IPS DF 6.9 (cell line): ENCODE measurements around the gene SNHG17.
"Not testable (repeated sequence)": the region's sequence is repeated elsewhere in the genome, so short reads cannot be mapped to it uniquely, and the experiment has no call there.

Source experiments
- DNase-seq: peaks from one replicate; pipeline ENCODE4 v3.0.0-alpha.2; 2013; ENCODE audit warnings: low read depth, low spot score
- H3K27ac ChIP-seq: one replicate; pipeline ENCODE4 v1.5.1; 2013; ENCODE audit warnings: low read length, control low read depth
- H3K27me3 ChIP-seq: 2 replicates; pipeline ENCODE4 v1.6.1; 2013; ENCODE audit warnings: mild to moderate bottlenecking, low read length; ENCODE audit not compliant: control insufficient read depth, insufficient read depth
- H3K36me3 ChIP-seq: 2 replicates; pipeline ENCODE4 v1.6.1; 2013; ENCODE audit warnings: low read length; ENCODE audit not compliant: control insufficient read depth, insufficient read depth
- H3K4me1 ChIP-seq: 2 replicates; pipeline ENCODE4 v1.6.1; 2013; ENCODE audit warnings: low read length; ENCODE audit not compliant: control insufficient read depth, insufficient read depth
- H3K4me3 ChIP-seq: 2 replicates; pipeline ENCODE4 v1.5.1; 2013; ENCODE audit warnings: mild to moderate bottlenecking, low read length
- H3K9me3 ChIP-seq: 2 replicates; pipeline ENCODE4 v1.6.1; 2013; ENCODE audit warnings: low read length, inconsistent platforms; ENCODE audit not compliant: control insufficient read depth, insufficient read depth
- WGBS: extraction: QIAGEN DNeasy Blood & Tissue Kit; methylation state at CpG from one replicate; pipeline ENCODE4 v1.1.7; 2013; ENCODE audit warnings: mixed read lengths, missing lambda C conversion rate; ENCODE audit not compliant: insufficient read length, insufficient coverage; 5-methylcytosine and 5-hydroxymethylcytosine counted together

The SNHG17 gene

GRCh38 chr20:38461167-38461566, 26.0 kb upstream of the SNHG17 start:
- H3K27me3 ChIP-seq, H3K9me3 ChIP-seq, DNase-seq, H3K4me3 ChIP-seq, H3K4me1 ChIP-seq, H3K36me3 ChIP-seq, H3K27ac ChIP-seq: not testable (repeated sequence)
- WGBS, result no CpG with 5 or more reads among the region's 33 CpGs

GRCh38 chr20:38460631-38461030, 25.5 kb upstream of the SNHG17 start:
- not testable (repeated sequence) for H3K27ac ChIP-seq, H3K9me3 ChIP-seq

GRCh38 chr20:38460040-38460623, 25.0 kb upstream of the SNHG17 start:
- no peaks in the 10 kb centered on the region for H3K27me3 ChIP-seq
- WGBS, result no CpG with 5 or more reads among the region's 5 CpGs
- no peak for DNase-seq
- no peak overlapping the region for H3K4me3 ChIP-seq
- H3K27ac ChIP-seq, result no peak overlapping the region
- H3K4me1 ChIP-seq, result no peaks in the 10 kb centered on the region
- no peaks in the 10 kb centered on the region for H3K36me3 ChIP-seq
- no peaks in the 10 kb centered on the region for H3K9me3 ChIP-seq

More at GRCh38 chr20:38460631-38461030, 25.5 kb upstream of the SNHG17 start:
- not testable (repeated sequence) for H3K4me3 ChIP-seq, H3K36me3 ChIP-seq, DNase-seq, H3K27me3 ChIP-seq, H3K4me1 ChIP-seq
- WGBS, result no CpG with 5 or more reads among the region's 2 CpGs

GRCh38 chr20:38458314-38458713, 23.2 kb upstream of the SNHG17 start:
- H3K4me1 ChIP-seq, result no peaks in the 10 kb centered on the region
- no peaks in the 10 kb centered on the region for H3K27me3 ChIP-seq
- DNase-seq, result no peak
- no CpG with 5 or more reads among the region's 5 CpGs for WGBS
- H3K27ac ChIP-seq, result no peak overlapping the region
- no peaks in the 10 kb centered on the region for H3K9me3 ChIP-seq
- H3K36me3 ChIP-seq, result no peaks in the 10 kb centered on the region
- H3K4me3 ChIP-seq, result no peak overlapping the region

- no CpG with 5 or more reads among the region's 13 CpGs for WGBS
- no peak overlapping the region for H3K27ac ChIP-seq
- H3K4me1 ChIP-seq, result no peaks in the 10 kb centered on the region
- peaks cover 4% of the 10 kb centered on the region; the same call in 1 of the 2 replicates for H3K36me3 ChIP-seq
- no peak overlapping the region for H3K4me3 ChIP-seq
- DNase-seq, result no peak
- no peaks in the 10 kb centered on the region for H3K9me3 ChIP-seq
- H3K27me3 ChIP-seq, result no peaks in the 10 kb centered on the region
Measured at GRCh38 chr20:38454556-38455473, 19.7 kb upstream of the SNHG17 start.

GRCh38 chr20:38453941-38454340, 18.8 kb upstream of the SNHG17 start:
- WGBS, result no CpG with 5 or more reads among the region's 2 CpGs
- H3K27ac ChIP-seq, result no peak overlapping the region
- H3K36me3 ChIP-seq, result peaks cover 4% of the 10 kb centered on the region; the same call in 1 of the 2 replicates
- H3K27me3 ChIP-seq, result no peaks in the 10 kb centered on the region
- no peak overlapping the region for H3K4me3 ChIP-seq
- no peaks in the 10 kb centered on the region for H3K9me3 ChIP-seq
- DNase-seq, result no peak
- H3K4me1 ChIP-seq, result no peaks in the 10 kb centered on the region

- Histone ChIP-seq H3K36me3 (peaks cover 6% of the 10 kb centered on the region; the same call in 1 of the 2 replicates), H3K27ac (no peak overlapping the region), H3K27me3 (no peaks in the 10 kb centered on the region), H3K4me1 (no peaks in the 10 kb centered on the region), H3K9me3 (no peaks in the 10 kb centered on the region), H3K4me3 (no peak overlapping the region)
- no peak for DNase-seq
- WGBS, result no CpG with 5 or more reads among the region's 19 CpGs
Measured at GRCh38 chr20:38452880-38453624, 17.9 kb upstream of the SNHG17 start.

- Histone ChIP-seq H3K27ac (no peak overlapping the region), H3K27me3 (no peaks in the 10 kb centered on the region), H3K4me1 (peaks cover 2% of the 10 kb centered on the region; the same call in 1 of the 2 replicates), H3K36me3 (peaks cover 6% of the 10 kb centered on the region; the same call in 1 of the 2 replicates), H3K4me3 (no peak overlapping the region), H3K9me3 (no peaks in the 10 kb centered on the region)
- DNase-seq, result no peak
- no CpG with 5 or more reads among the region's 7 CpGs for WGBS
Measured at GRCh38 chr20:38450412-38450975, 15.4 kb upstream of the SNHG17 start.

- H3K36me3 ChIP-seq, result peaks cover 6% of the 10 kb centered on the region; the same call in 1 of the 2 replicates
- H3K27ac ChIP-seq, result no peak overlapping the region
- H3K9me3 ChIP-seq, result no peaks in the 10 kb centered on the region
- no peak for DNase-seq
- H3K4me3 ChIP-seq, result no peak overlapping the region
- WGBS, result no CpG with 5 or more reads among the region's 3 CpGs
- H3K27me3 ChIP-seq, result no peaks in the 10 kb centered on the region
- peaks cover 2% of the 10 kb centered on the region; the same call in 1 of the 2 replicates for H3K4me1 ChIP-seq
Measured at GRCh38 chr20:38449046-38449445, 13.9 kb upstream of the SNHG17 start.
